ENCODE data around the gene CCDC85C.

Gene CCDC85C

GRCh38 chr14:99545586-99545985, 58.4 kb downstream of the CCDC85C start:
- H3K4me3 ChIP-seq (ENCODE audit: low read length): no peak overlapping the region
- H3K4me1 ChIP-seq (ENCODE audit: control insufficient read depth, insufficient read depth, low read length): peaks cover 3% of the 10 kb centered on the region
- H3K9ac ChIP-seq (ENCODE audit: low read length): no peak overlapping the region
- H3K27me3 ChIP-seq (replicated peaks; ENCODE audit: control insufficient read depth, insufficient read depth, low read length): peaks cover 50% of the 10 kb centered on the region
- DNase-seq (ENCODE audit: low read depth): no peak
- H3K9me3 ChIP-seq (ENCODE audit: control insufficient read depth, low read length): no peaks in the 10 kb centered on the region
- no peaks in the 10 kb centered on the region for H3K36me3 ChIP-seq (ENCODE audit: control insufficient read depth, insufficient read depth, low read length, severe bottlenecking)

GRCh38 chr14:99544991-99545390, 59.0 kb downstream of the CCDC85C start:
- Histone ChIP-seq H3K4me1 (ENCODE audit: control insufficient read depth, insufficient read depth, low read length) (peaks cover 3% of the 10 kb centered on the region), H3K9me3 (ENCODE audit: control insufficient read depth, low read length) (no peaks in the 10 kb centered on the region), H3K27me3 (replicated peaks; ENCODE audit: control insufficient read depth, insufficient read depth, low read length) (peaks cover 51% of the 10 kb centered on the region), H3K36me3 (ENCODE audit: control insufficient read depth, insufficient read depth, low read length, severe bottlenecking) (no peaks in the 10 kb centered on the region), H3K9ac (ENCODE audit: low read length) (no peak overlapping the region), H3K4me3 (ENCODE audit: low read length) (no peak overlapping the region)
- no peak for DNase-seq (ENCODE audit: low read depth)

GRCh38 chr14:99543985-99544384, 60.0 kb downstream of the CCDC85C start:
- Histone ChIP-seq H3K36me3 (ENCODE audit: control insufficient read depth, insufficient read depth, low read length, severe bottlenecking) (no peaks in the 10 kb centered on the region), H3K9ac (ENCODE audit: low read length) (no peak overlapping the region), H3K27me3 (replicated peaks; ENCODE audit: control insufficient read depth, insufficient read depth, low read length) (peaks cover 52% of the 10 kb centered on the region), H3K4me3 (ENCODE audit: low read length) (no peak overlapping the region), H3K9me3 (ENCODE audit: control insufficient read depth, low read length) (no peaks in the 10 kb centered on the region), H3K4me1 (ENCODE audit: control insufficient read depth, insufficient read depth, low read length) (no peaks in the 10 kb centered on the region)
- DNase-seq (ENCODE audit: low read depth): no peak

GRCh38 chr14:99543370-99543769, 60.6 kb downstream of the CCDC85C start:
- Histone ChIP-seq H3K27me3 (replicated peaks; ENCODE audit: control insufficient read depth, insufficient read depth, low read length) (peaks cover 52% of the 10 kb centered on the region), H3K4me1 (ENCODE audit: control insufficient read depth, insufficient read depth, low read length) (no peaks in the 10 kb centered on the region), H3K4me3 (ENCODE audit: low read length) (no peak overlapping the region), H3K36me3 (ENCODE audit: control insufficient read depth, insufficient read depth, low read length, severe bottlenecking) (no peaks in the 10 kb centered on the region), H3K9me3 (ENCODE audit: control insufficient read depth, low read length) (no peaks in the 10 kb centered on the region), H3K9ac (ENCODE audit: low read length) (no peak overlapping the region)
- DNase-seq (ENCODE audit: low read depth): no peak

GRCh38 chr14:99542566-99542965, 61.4 kb downstream of the CCDC85C start:
- no peak for DNase-seq (ENCODE audit: low read depth)
- Histone ChIP-seq H3K36me3 (ENCODE audit: control insufficient read depth, insufficient read depth, low read length, severe bottlenecking) (no peaks in the 10 kb centered on the region), H3K4me3 (ENCODE audit: low read length) (no peak overlapping the region), H3K9ac (ENCODE audit: low read length) (no peak overlapping the region), H3K9me3 (ENCODE audit: control insufficient read depth, low read length) (no peaks in the 10 kb centered on the region), H3K4me1 (ENCODE audit: control insufficient read depth, insufficient read depth, low read length) (peaks cover 1% of the 10 kb centered on the region), H3K27me3 (replicated peaks; ENCODE audit: control insufficient read depth, insufficient read depth, low read length) (peaks cover 52% of the 10 kb centered on the region)

GRCh38 chr14:99541677-99542470, 62.1 kb downstream of the CCDC85C start:
- no peak overlapping the region for H3K4me3 ChIP-seq (ENCODE audit: low read length)
- H3K4me1 ChIP-seq (ENCODE audit: control insufficient read depth, insufficient read depth, low read length): peaks cover 5% of the 10 kb centered on the region
- peaks cover 52% of the 10 kb centered on the region for H3K27me3 ChIP-seq (replicated peaks; ENCODE audit: control insufficient read depth, insufficient read depth, low read length)
- no peak for DNase-seq (ENCODE audit: low read depth)
- no peak overlapping the region for H3K9ac ChIP-seq (ENCODE audit: low read length)
- H3K36me3 ChIP-seq (ENCODE audit: control insufficient read depth, insufficient read depth, low read length, severe bottlenecking): no peaks in the 10 kb centered on the region
- H3K9me3 ChIP-seq (ENCODE audit: control insufficient read depth, low read length): no peaks in the 10 kb centered on the region

- Histone ChIP-seq H3K9me3 (ENCODE audit: control insufficient read depth, low read length) (no peaks in the 10 kb centered on the region), H3K27me3 (replicated peaks; ENCODE audit: control insufficient read depth, insufficient read depth, low read length) (peaks cover 51% of the 10 kb centered on the region), H3K4me3 (ENCODE audit: low read length) (no peak overlapping the region), H3K4me1 (ENCODE audit: control insufficient read depth, insufficient read depth, low read length) (peaks cover 5% of the 10 kb centered on the region), H3K9ac (ENCODE audit: low read length) (no peak overlapping the region), H3K36me3 (ENCODE audit: control insufficient read depth, insufficient read depth, low read length, severe bottlenecking) (no peaks in the 10 kb centered on the region)
- DNase-seq (ENCODE audit: low read depth): no peak
These were observed 62.8 kb downstream of the CCDC85C start for GRCh38 chr14:99541211-99541610.

GRCh38 chr14:99540196-99541032, 63.6 kb downstream of the CCDC85C start:
- peaks cover 5% of the 10 kb centered on the region for H3K4me1 ChIP-seq (ENCODE audit: control insufficient read depth, insufficient read depth, low read length)

GRCh38 chr14:99539491-99539890, 64.5 kb downstream of the CCDC85C start:
- Histone ChIP-seq H3K4me3 (ENCODE audit: low read length) (no peak overlapping the region), H3K9ac (ENCODE audit: low read length) (no peak overlapping the region), H3K9me3 (ENCODE audit: control insufficient read depth, low read length) (no peaks in the 10 kb centered on the region), H3K27me3 (replicated peaks; ENCODE audit: control insufficient read depth, insufficient read depth, low read length) (peaks cover 48% of the 10 kb centered on the region), H3K4me1 (ENCODE audit: control insufficient read depth, insufficient read depth, low read length) (peaks cover 5% of the 10 kb centered on the region), H3K36me3 (ENCODE audit: control insufficient read depth, insufficient read depth, low read length, severe bottlenecking) (no peaks in the 10 kb centered on the region)
- no peak for DNase-seq (ENCODE audit: low read depth)

More at GRCh38 chr14:99540196-99541032, 63.6 kb downstream of the CCDC85C start:
- Histone ChIP-seq H3K9me3 (ENCODE audit: control insufficient read depth, low read length) (no peaks in the 10 kb centered on the region), H3K9ac (ENCODE audit: low read length) (no peak overlapping the region), H3K36me3 (ENCODE audit: control insufficient read depth, insufficient read depth, low read length, severe bottlenecking) (no peaks in the 10 kb centered on the region), H3K4me3 (ENCODE audit: low read length) (no peak overlapping the region), H3K27me3 (replicated peaks; ENCODE audit: control insufficient read depth, insufficient read depth, low read length) (peaks cover 46% of the 10 kb centered on the region)
- no peak for DNase-seq (ENCODE audit: low read depth)

- Histone ChIP-seq H3K4me3 (ENCODE audit: low read length) (no peak overlapping the region), H3K9me3 (ENCODE audit: control insufficient read depth, low read length) (no peaks in the 10 kb centered on the region), H3K27me3 (replicated peaks; ENCODE audit: control insufficient read depth, insufficient read depth, low read length) (peaks cover 42% of the 10 kb centered on the region), H3K9ac (ENCODE audit: low read length) (no peak overlapping the region), H3K36me3 (ENCODE audit: control insufficient read depth, insufficient read depth, low read length, severe bottlenecking) (no peaks in the 10 kb centered on the region), H3K4me1 (ENCODE audit: control insufficient read depth, insufficient read depth, low read length) (peaks cover 5% of the 10 kb centered on the region)
- DNase-seq (ENCODE audit: low read depth): no peak
These were observed 65.3 kb downstream of the CCDC85C start for GRCh38 chr14:99538733-99539132.

- Histone ChIP-seq H3K4me1 (ENCODE audit: control insufficient read depth, insufficient read depth, low read length) (peaks cover 5% of the 10 kb centered on the region), H3K4me3 (ENCODE audit: low read length) (no peak overlapping the region), H3K9me3 (ENCODE audit: control insufficient read depth, low read length) (no peaks in the 10 kb centered on the region), H3K9ac (ENCODE audit: low read length) (no peak overlapping the region), H3K36me3 (ENCODE audit: control insufficient read depth, insufficient read depth, low read length, severe bottlenecking) (no peaks in the 10 kb centered on the region), H3K27me3 (replicated peaks; ENCODE audit: control insufficient read depth, insufficient read depth, low read length) (peaks cover 41% of the 10 kb centered on the region)
- no peak for DNase-seq (ENCODE audit: low read depth)
These were observed 65.7 kb downstream of the CCDC85C start for GRCh38 chr14:99538275-99538674.

Data from adipocyte (in vitro differentiated cells).